ENCODE data around the gene SLC66A2. TPM values are rescaled to one million over a fixed set of nuclear protein-coding genes. Genes with fewer than 3 reads are reported as not detected.
A peak's percentile ranks its signal among the peaks of the same experiment; 100 is the strongest.
"Not testable (repeated sequence)": the region's sequence is repeated elsewhere in the genome, so short reads cannot be mapped to it uniquely, and the experiment has no call there.

Gene SLC66A2
- total RNA-seq = 29.3 TPM
- long read RNA-seq, transcript PQLC1-203 (6 exons, 2,555 nt) = major isoform, 27 of 48 reads
- long read RNA-seq, transcript PQLC1-202 (5 exons, 2,475 nt) = minor isoform, 8 of 48 reads
- long read RNA-seq, partial matches to known transcripts = 4 of 48 reads
- long read RNA-seq, other reads (novel, unspliced or antisense) = 7 of 48 reads

DNA sequence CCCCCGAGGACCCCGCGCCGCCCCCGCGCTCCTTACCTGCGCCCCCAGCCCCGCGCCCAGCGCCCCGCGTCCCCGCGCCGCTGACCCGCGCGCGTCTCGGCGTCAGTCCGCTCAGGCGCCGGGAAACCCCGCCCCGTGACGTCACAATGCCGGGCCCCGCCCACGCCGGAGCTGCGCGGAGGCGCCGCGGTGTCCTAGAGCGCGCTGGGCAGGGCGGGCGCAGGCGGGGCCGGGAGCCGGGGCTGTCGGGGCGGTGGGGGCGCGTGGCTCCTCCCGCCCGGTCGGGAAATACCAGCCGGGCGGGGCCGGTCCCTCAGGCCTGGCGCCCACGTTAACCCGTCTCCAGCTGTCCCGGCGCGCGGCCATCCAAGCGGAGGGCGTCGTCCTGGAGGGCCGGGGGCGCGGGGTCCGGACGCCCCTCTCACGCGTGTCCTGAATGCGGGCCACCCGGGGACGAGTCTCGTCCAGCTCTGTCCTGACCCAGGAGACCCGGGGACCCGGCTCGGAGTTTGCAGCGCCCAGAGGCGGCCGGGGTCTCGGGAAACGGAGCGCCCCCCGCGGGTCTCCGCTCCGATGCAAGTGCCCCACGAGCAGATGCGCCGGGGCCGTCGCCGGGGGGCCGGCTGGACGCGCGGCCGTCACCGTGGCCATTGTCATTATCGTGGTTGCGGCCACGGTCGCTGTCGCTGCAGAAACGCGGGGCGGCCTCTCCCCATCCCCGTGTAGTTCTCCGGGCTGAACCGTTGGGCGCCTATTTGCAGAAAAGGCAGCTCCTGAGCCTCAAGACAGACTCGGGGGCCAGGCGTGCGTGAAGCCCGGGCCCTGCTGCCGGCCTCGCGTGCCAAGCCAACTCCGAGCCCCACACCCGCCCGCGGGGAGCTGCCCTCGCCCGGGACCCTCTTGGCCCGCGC, at the start of gene SLC66A2:
Gene SLC66A2 (minus strand): TSS at position 109 of the 911 bp plus-strand sequence. CDS start 727 bp downstream, outside the sequence.
- ATAC-seq (peak; percentile 95), DNase-seq (ENCODE audit: missing footprints) (peak; percentile 97)
- intact Hi-C loops (cut with DNase I) = loop anchor here (5.0 kb wide), 1 partner anchor 36 kb away; the partner anchor contains the start of gene TXNL4A

DNA sequence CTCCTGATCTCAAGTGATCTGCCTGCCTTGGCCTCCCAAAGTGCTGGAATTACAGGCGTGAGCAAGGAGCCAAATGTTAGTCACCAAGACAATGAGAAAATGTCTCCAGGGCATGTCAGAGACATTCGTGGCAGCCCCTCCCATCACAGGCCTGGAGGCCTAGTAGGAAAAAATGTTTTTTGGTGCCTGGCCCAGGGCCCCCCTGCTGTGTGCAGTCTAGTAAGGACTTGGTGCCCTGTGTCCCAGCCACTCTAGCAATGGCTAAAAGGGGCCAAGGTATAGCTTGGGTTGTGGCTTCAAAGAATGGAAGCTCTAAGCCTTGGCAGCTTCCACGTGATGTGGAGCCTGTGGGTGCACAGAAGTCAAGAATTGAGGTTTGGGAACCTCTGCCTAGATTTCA, 49.4 kb upstream of the SLC66A2 start:
- intact Hi-C loops (cut with DNase I) = no loop called here
- no peak for DNase-seq (ENCODE audit: missing footprints)
- ATAC-seq = no peak

DNA sequence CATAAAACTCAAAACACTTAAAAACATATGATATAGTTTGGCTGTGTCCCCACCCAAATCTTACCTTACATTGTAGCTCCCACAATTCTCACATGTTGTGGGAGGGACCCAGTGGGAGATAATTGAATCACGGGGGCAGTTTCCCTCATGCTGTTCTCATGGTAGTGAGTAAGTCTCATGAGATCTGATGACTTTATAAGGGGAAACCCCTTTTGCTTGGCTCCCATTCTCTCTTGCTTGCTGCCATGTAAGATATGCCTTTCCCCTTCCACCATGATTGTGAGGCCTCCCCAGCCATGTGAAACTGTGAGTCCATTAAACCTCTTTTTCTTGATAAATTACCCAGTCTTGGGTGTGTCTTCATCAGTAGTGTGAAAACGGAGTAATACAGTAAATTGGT, 48.2 kb upstream of the SLC66A2 start:
- intact Hi-C loops (cut with DNase I); ATAC-seq; DNase-seq (ENCODE audit: missing footprints): not testable (repeated sequence)

DNA sequence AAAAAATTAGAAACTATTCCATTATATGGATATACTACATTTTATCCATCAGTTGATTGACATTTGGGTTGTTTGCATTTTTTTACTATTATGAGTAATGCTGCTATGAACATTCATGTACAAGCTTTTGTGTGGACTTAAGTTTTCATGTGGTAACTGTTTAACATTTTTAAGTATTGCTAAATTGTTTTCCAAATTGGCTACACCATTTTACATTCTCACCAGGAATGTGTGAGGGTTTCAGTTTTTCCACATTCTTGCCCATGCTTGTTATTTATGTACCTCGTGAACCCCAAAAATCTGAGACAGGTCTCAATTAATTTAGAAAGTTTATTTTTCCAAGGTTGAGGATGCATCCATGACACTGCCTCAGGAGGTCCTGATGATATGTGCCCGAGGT, 40.0 kb upstream of the SLC66A2 start:
- intact Hi-C loops (cut with DNase I) = no loop called here
- ATAC-seq = no peak
- no peak for DNase-seq (ENCODE audit: missing footprints)

DNA sequence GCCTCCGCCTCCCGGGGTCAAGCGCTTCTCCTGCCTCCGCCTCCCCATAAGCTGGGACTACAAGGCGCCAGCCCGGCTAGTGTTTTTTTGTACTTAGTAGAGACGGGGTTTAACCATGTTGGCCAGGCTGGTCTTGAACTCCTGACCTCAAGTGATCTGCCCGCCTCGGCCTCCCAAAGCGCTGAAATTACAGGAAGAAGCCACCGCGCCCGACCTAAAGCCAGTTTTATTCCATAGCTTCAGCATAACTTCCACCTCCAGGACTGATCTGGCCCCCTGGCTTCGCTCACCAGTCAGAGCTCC, 37.7 kb upstream of the SLC66A2 start:
- intact Hi-C loops (cut with DNase I) = loop anchor here (2.0 to 5.0 kb wide), 3 partner anchors 37 to 118 kb away; partner anchors contain the start of genes ADNP2, RBFA and SLC66A2
- ATAC-seq (no peak), DNase-seq (ENCODE audit: missing footprints) (no peak)

DNA sequence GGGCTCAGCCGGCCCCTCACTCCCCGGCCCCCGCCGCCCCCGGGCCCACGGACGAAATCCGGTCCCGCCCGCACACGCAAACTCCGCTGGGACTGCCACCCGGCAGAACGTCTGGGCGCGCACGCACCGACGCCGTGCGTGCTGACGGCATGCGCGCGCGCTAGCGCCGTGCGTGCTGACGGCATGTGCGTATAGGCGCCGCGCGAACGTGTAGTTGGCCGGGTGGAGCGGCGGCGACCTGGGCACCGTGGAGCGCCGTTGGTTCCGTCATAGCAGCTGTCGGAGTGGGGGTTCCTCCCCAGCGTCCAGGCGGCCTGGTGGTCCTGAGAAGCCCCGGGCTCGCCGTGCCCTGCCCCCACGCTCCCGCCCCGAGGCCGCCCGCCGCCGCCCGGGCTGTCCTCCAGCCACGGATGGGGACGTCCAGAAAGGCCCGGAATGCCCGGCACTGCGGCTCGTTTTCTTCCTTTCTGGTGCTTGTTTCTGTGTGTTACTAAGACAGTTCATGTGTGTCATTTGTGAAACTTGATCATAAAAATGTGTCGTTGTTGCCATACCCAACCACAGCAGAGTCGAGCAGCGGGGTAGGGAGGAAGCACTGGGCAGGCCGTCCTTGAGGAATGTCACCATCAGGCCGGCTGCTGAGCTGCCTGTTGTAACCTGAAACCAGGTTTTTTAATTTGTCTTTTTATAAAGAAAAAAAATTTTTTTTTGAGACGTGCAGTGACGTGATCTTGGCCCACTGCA, 37.2 kb upstream of the SLC66A2 start, which contains the start of gene TXNL4A:
Gene TXNL4A (minus strand): TSS at position 113 of the 744 bp plus-strand sequence. CDS start 171 bp downstream, outside the sequence.
- DNase-seq (ENCODE audit: missing footprints) (peak; percentile 95), ATAC-seq (peak; percentile 99)
- intact Hi-C loops (cut with DNase I) = loop anchor here (1.0 to 5.0 kb wide), 4 partner anchors 36 to 309 kb away; partner anchors contain the start of genes ADNP2, CTDP1, RBFA and SLC66A2

DNA sequence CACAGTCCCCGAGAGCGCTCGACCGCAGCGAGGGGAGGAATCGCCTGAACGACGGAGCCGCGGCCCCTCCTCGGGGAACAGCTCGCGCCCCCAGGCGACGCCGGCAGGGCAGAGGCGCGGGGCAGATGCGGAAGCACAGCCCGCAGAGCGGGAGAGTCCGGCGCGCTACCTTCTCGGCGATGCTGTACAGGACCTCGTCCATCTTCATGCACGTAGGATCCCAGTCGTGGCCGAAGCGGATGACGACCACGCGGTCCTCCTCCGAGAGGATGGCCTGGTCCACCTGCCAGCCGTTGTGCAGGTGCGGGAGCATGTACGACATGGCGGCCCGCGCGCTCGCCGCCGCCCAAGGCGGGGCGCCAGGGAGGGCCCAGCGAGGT, 36.6 kb upstream of the SLC66A2 start:
- DNase-seq (ENCODE audit: missing footprints) = peak; percentile 84
- peak; percentile 57 for ATAC-seq
- intact Hi-C loops (cut with DNase I) = loop anchor here (1.0 to 5.0 kb wide), 4 partner anchors 36 to 309 kb away; partner anchors contain the start of genes ADNP2, CTDP1, RBFA and SLC66A2

DNA sequence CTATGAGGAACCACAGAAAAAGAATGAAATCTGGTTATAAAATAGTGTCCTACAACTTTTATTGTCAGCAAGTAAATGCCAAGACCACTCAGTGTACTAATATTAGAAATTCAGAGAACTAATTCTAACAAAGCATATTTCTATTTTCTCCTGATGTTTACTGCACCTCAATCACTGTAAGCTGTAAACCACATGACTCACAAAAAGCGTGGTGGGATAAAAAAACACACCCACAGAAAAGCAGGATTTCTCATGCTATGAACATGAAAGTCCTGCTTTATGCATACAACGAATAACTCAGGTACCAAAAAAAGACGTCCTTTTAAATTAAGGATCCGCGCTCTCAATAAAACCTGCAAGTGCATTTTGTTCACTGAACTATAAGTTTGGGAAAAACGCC, 36.1 kb upstream of the SLC66A2 start:
- intact Hi-C loops (cut with DNase I) = loop anchor here (5.0 kb wide), 2 partner anchors 35 to 120 kb away; partner anchors contain the start of genes ADNP2 and SLC66A2
- ATAC-seq (no peak), DNase-seq (ENCODE audit: missing footprints) (no peak)

DNA sequence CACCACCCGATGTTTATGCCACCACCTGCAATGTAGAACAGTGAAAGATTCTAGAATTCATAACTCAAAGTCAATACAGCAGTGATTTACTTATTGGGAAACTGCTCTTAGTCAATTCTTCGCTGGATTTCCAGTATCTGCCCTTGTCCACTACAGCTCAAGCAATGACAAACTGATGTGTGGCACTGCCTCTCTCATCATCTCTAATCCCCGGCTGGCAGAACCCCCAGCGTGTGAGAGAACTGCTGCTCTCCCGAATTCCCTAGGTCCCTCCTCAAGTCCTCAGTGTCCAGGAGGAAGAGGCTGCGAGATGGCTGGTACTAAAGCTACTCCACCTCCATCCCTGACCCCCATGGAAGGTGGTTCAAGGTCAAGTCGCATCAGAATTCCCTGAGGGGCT, 35.3 kb upstream of the SLC66A2 start:
- DNase-seq (ENCODE audit: missing footprints) (no peak), ATAC-seq (no peak)
- intact Hi-C loops (cut with DNase I) = loop anchor here (5.0 kb wide), 2 partner anchors 34 to 121 kb away; partner anchors contain the start of genes ADNP2 and SLC66A2

DNA sequence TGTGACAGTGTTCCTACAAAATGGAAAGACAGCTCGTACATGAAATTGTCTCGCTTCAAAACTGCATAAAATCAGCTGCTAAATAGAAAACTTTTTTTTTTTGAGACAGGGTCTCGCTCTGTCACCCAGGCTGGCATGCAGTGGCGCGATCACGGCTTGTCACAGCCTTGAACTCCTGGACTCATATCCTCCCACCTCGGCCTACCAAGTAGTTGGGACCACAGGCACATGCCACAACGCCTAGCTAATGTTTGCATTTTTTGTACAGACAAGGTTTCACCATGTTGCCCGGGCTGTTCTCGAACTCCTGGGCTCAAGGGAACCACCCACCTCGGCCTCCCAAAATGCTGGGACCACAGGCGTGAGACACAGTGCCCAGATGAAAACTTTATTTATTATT, 33.7 kb upstream of the SLC66A2 start:
- ATAC-seq (no peak), DNase-seq (ENCODE audit: missing footprints) (no peak)
- intact Hi-C loops (cut with DNase I) = loop anchor here (5.0 kb wide), 2 partner anchors 33 to 122 kb away; partner anchors contain the start of genes ADNP2 and SLC66A2

DNA sequence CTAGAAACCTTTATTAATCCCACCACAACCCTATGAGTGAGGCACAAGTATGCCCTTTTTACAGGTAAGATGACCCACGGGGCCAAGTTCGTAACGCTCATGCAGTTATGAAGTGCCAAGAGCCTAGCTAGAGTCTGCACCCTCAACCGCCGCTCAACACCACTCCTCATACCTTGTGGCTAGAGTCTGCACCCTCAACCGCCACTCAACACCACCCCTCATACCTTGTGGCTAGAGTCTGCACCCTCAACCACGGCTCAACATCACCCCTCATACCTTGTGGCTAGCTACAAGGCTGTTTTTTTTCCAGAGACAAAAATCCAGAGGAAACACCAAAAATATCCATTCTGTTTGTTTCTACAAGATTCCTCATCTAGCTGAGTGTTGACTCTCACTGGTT, 32.3 kb upstream of the SLC66A2 start:
- ATAC-seq (no peak), DNase-seq (ENCODE audit: missing footprints) (no peak)
- intact Hi-C loops (cut with DNase I) = no loop called here

DNA sequence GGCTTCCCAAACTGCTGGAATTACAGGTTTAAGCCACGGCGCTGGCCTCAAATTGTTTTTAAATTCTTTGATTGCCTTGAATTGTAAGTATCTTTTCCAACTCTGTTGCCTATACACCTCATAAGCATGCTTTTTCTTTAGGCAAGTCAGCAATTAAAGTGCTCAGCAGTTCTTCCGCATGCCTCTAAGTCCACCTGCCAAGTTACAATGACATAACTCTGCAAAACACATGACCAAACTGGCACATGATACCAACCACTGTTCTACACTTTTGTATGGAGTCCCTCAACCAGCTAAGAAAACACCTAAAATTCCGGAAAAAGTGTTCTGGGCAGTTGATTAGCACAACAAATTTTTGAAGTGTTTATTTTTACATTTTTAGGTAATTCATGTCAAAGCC, 31.8 kb upstream of the SLC66A2 start:
- intact Hi-C loops (cut with DNase I) = no loop called here
- ATAC-seq (no peak), DNase-seq (ENCODE audit: missing footprints) (no peak)

DNA sequence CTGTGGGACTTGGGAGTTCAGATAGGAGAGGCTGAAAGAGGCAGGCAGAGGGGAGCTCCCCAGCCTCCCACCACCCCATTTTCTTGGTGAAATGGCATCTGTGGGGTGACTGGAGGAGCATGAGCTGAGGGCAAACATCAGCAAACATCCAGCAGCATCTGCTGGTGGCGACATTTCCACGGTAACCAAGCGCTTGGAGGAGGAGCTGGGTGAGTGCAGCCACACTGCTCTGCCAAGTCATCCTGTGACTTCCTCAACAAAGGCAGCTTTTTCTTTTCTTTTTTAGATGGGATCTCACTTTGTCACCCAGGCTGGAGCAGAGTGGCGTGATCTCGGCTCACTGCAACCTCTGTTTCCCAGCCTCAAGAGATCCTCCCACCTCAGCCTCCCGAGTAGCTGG, 31.3 kb upstream of the SLC66A2 start:
- DNase-seq (ENCODE audit: missing footprints) = no peak
- intact Hi-C loops (cut with DNase I) = no loop called here
- ATAC-seq = no peak

DNA sequence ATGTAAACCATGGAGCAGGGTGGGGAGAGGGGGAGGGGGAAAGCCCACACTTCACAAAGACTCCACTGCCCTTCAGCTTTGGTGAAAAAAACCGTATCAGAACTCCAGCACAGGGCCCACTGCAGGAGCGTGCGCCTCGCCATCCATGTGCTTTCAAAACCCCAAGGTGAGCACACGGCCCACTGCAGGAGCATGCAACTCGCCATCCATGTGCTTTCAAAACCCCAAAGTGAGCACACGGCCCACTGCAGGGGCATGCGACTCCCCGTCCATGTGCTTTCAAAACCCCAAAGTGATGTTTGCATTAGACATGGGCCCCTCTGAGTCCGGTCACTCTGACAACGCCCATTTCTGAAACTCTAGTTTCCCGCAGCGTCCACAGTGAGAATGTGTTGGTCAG, 29.1 kb upstream of the SLC66A2 start:
- ATAC-seq (no peak), DNase-seq (ENCODE audit: missing footprints) (no peak)
- intact Hi-C loops (cut with DNase I) = no loop called here

DNA sequence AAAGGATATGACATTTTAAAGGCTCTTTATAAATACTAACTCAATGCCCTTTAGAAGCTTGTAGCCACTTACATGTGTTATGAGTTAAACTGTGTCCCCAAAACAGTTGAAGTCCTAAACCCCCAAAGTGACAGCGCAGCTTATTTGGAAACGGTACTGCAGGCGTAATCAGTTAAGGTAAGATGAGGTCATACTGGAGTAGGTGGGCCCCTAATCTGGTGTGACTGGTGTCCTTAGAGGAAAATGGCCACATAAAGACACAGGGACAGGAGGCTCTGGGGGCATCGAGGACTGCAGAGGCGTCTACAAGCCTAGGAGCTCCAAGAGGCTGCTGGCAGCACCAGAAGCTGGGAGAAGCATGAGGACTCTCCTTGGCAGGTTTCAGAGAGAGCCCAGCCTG, 28.4 kb upstream of the SLC66A2 start:
- no peak for ATAC-seq
- no peak for DNase-seq (ENCODE audit: missing footprints)
- intact Hi-C loops (cut with DNase I) = no loop called here

DNA sequence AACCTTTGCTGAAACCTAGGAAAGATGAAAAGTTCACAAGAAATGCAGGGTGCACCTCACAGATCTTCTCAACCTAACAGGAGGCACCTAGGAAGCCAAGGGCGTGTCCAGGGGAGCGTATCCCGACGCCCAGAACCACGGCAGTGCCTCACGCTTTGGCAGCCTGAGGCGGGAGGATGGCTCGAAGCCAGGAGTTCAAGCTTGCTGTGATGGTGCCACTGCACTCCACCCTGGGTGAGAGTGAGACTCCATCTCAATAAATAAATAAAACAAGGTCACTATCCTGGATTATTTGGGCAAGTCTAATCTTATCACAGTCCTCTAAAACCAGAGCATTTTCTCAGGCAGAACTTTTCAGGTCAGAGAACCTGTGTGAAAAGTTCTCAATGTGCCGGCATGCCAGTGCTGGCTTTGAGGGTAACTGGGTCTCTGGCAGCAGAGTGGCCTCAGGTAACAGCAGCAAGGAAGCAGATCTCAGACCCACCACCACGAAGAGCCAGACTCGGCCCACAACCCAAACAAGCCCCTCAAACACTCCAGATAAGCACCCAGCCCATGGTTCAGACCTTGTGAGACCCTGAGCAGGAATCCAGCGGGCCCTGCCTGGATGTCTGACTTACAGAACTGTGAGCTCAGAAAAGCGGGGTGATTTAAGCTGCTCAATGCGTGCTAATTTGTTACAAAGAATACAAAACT, 24.7 kb upstream of the SLC66A2 start:
- ATAC-seq = peak; percentile 67
- intact Hi-C loops (cut with DNase I) = no loop called here

DNA sequence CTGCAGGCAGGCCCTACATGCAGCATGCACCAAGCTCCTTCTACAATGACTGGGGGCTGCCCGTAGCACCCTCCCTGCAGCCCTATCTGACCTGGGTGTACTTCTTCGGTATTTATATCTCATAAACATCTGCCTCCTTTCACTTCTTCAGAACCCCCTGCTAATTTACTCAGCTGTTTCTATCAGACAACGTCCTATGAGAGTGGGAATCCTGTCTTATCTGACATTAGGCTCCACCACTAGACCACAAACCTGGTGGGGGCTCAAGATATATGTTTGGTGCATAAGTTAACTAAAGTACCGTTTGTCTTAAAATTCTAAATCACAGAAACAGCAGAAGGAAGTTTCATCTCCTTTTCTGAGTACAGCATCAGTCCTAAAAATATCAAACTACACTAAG, 23.6 kb upstream of the SLC66A2 start:
- intact Hi-C loops (cut with DNase I) = no loop called here
- DNase-seq (ENCODE audit: missing footprints) = no peak
- no peak for ATAC-seq

More for the DNA sequence above, 24.7 kb upstream of the SLC66A2 start:
- DNase-seq (ENCODE audit: missing footprints) = no peak

DNA sequence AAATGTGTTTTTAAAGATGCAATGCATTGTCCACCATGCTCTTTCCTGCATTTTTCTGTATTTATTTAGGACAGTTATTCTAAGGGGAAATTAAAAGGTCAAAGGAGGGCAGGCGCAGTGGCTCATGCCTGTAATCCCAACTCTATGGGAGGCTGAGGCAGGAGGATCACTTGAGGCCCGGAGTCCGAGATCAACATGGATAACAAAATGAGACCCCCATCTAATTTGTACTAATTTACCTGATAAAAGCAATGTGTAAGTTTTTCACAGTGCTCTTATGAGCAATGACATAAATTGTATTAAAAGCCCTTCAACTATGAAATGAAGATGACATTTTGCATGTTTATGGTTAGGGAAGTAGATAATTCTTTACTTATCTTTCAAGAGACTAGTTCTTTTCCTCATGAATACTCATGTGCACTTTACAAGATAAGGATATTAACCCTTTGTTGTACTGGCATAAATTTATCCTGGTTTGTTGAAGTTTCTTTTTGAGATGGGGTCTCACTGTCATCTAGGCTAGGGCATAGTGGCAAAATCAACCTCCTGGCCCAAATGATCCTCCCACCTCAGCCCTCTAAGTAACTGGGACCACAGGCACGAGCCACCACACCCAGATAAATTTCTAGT, 22.7 kb upstream of the SLC66A2 start:
- intact Hi-C loops (cut with DNase I) = no loop called here
- no peak for DNase-seq (ENCODE audit: missing footprints)
- no peak for ATAC-seq

All from Right ventricle myocardium inferior (tissue), 1 donor.